GM20431 (cell line): Measurements from ENCODE around the gene PTH2R.
"Not testable (repeated sequence)": the region's sequence is repeated elsewhere in the genome, so short reads cannot be mapped to it uniquely, and the experiment has no call there.

Experiments used
- in situ Hi-C: fragments of 300-500 bp; cut with MseI, MboI; formaldehyde crosslinking; loops from one replicate; pipeline ENCODE4 v1.15.0; 2020; ENCODE audit warnings: low sequenced_read_pairs; ENCODE audit not compliant: unreplicated experiment

PTH2R gene

DNA sequence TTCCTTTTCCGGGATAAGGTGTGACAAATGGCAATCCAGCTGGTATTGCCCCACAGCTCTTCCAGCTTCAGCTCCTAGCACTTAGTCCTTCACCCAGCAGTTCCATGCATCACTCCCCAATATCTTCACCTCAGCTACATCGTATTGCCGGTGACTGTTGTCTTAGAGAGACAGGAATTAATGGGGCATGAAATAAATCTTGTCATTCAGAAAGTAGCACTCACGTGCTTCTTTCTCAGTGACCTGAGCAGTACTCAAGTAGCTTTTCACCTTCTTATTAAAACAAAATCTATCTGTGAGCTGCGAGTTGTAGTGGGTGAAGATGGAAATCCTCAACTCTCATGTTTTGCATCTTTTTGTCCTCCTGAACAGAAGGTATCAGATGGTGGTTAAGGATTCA lies 72.8 kb downstream of the PTH2R start:
- in situ Hi-C loops = no loop called here

DNA sequence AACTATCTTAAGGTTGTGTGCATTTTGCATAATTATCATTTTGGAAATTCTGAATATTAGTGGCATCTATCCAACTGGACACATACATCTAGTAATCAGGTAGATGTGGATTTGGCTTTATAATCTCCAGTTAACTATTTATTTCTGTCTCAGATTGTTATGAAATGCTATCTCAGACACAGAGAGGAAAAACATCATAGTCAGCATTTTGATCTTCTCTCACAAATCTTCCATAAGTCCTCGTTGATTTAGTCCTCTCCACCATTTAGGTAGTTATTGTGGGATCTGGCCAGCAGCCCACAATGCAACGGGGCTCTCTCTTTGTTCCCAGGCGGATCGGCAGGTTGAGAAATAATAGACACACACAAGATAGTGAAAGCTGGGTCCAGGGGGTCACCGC lies 75.4 kb downstream of the PTH2R start:
- in situ Hi-C loops = not testable (repeated sequence)

DNA sequence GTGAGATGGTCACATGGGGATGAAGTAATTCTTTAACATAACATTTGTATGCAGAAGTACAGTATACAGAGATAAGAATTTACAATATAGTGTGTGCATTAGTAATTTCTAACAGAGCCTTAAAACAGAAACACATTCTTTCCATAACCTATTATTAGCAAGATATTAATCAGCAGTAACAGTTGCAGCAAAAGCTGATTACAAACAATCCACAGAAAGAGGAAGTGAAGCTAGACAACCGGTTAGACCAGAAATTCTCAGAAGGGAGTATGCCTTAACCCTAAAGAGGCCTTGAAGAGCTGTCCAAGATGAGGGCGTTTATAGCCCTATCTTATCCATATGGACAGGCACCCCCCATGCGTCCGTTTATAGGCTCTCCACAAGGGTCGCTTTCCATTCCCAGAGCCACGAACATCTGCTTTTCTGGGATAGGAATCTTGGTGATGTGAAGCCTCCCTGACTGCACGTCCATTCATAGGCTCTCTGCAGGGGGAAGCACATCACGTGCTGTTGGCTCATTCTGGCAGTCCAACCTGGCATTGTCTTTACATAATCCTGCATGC lies 75.9 kb downstream of the PTH2R start:
- in situ Hi-C loops = not testable (repeated sequence)

DNA sequence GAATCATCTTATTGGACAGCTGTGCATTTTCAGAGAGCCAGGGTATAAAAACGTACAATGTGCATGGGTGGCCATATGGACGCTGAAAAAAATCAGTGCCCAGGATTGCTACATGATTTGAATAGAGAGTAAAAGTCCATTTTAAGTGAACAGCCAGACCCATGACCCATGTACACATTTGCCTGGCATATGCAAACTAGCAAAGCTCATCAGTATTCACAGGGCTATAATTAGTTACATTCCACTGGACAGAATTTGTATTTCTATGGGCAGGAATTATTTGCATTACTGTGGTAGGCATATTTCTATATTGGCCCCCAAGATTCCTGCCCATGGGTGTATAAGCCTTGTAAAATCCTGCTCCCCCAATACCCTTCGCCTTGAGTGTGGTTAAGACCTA lies 78.8 kb downstream of the PTH2R start:
- in situ Hi-C loops = no loop called here

DNA sequence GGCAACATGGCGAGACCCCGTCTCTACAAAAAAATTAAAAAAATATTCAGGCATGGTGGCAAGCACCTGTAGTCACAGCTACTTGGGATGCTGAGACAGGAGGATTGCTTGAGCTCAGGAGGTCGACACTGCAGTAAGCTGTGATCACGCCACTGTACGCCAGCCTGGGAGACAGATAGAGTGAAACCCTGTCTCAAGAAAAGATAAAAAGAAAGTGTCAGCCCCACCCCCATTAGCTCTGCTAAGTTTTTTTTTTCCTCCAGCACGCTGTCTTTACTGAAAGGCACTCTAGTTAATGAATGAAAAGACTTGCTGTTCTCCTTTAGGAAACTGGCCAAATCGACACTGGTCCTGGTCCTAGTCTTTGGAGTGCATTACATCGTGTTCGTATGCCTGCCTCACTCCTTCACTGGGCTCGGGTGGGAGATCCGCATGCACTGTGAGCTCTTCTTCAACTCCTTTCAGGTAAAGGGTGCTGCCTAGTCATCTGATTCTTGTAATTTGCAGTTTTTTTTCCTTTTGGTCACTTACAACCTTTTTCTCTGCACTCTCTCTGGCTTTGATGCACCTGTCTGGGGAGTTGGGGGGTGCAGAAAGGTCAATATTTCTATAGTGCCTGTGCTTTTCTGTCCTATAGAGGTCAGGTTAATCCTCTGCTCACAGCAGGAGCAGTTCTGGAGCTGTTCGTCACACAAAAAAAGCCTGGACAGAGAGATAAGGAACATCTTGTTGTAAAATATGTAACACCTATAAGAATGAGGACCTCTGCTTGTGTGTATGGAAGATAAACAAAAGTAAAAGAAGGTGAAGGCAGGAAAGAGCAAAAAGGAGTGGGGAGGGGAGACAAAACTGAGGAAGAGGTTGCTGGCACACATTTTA lies 82.3 kb downstream of the PTH2R start:
- in situ Hi-C loops = no loop called here

DNA sequence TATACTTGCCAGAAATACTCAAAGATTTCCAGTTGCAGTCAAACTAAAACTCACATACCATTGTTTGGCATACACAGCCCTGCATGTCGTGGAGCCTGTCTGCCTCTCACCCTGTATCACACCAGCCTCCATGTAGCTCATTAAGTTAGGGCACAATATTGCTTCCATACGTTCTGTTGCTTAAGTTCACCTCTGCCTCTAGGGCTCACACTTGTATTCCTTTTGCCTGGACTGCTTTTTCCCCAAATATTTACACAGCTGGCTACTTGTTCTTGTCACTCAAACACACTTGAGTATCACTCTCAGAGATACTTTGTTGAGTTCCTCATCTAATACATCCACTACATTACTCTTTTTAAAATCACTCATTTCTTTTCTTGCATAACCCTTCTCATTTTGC lies 83.1 kb downstream of the PTH2R start:
- in situ Hi-C loops = no loop called here

DNA sequence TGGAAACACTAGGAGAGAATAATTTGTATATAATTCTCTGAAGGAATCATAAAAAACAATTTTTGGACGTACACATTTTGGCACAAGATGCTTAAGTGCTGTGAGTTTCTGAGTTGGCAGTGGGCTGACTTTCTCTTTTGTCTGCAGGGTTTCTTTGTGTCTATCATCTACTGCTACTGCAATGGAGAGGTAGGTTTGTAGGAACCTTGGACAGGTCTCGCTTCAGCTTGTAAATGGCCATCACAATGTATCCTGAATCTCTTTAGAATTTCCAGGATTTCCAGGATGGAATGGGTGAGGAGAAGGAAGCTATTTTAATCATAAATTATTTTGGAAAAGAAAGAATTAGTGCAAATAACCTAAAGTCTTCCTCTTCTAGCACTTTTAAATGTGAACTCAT lies 83.9 kb downstream of the PTH2R start:
- in situ Hi-C loops = no loop called here

DNA sequence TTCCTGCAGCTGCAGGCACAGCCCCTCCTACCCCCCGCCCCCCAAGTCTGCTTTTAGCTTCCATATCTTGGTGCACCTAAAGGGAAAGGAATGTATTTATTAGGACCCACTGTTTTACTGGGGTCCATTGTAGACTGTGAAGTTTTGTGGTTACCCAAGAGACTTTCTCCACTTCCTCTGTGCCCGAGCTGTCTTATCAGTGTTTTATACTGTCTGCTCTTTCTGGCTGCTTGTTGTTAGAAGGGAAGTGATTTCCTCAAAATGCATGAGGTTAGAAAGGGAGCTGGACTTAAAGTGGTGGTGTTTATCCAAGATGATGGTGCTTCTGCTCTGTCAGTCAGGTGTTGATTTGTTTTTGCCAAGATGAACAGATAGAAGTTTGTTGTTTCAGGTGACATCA lies 85.0 kb downstream of the PTH2R start:
- in situ Hi-C loops = no loop called here

DNA sequence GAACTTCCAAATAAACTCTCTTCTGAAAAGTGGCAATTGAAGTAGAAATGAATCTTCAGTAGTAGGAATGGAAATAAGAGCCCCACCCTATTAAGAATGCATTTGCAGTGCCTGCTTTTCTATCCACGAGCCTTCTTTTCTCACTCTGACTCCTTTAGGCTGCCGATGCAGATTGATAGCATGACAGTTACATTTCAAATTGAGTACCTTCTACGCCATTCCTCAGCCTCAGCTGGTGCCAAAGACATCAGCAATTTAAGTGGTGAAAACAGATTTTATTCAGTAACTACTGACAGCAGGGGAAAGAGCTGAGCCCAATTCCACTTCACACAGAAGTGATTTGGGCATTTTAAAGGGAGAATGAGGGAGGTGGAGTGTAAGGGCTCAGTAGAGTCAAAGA lies 85.5 kb downstream of the PTH2R start:
- in situ Hi-C loops = no loop called here

DNA sequence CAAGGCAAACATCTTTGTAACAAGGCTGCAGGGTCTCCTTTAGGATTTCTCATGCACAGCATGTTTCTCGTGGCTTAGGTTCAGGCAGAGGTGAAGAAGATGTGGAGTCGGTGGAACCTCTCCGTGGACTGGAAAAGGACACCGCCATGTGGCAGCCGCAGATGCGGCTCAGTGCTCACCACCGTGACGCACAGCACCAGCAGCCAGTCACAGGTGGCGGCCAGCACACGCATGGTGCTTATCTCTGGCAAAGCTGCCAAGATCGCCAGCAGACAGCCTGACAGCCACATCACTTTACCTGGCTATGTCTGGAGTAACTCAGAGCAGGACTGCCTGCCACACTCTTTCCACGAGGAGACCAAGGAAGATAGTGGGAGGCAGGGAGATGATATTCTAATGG lies 86.6 kb downstream of the PTH2R start:
- in situ Hi-C loops = no loop called here

DNA sequence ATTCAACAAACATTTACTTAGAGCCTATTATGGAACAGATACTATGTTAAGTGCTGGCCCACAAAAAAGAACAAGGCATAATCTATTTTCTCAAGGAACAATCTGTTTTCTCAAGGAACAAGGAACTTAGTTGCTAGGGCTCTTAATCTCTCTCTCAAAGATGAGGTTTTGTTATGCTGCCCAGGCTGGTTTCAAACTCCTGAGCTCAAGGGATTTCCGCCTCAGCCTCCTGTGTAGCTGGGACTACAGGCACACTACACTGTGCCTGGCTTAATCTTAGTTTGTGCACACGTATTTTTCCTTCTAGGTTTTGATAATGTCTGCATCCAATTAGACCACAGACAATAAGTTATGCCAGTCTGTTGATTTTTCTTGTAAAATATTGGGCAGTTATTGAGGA lies 89.5 kb downstream of the PTH2R start:
- in situ Hi-C loops = no loop called here

DNA sequence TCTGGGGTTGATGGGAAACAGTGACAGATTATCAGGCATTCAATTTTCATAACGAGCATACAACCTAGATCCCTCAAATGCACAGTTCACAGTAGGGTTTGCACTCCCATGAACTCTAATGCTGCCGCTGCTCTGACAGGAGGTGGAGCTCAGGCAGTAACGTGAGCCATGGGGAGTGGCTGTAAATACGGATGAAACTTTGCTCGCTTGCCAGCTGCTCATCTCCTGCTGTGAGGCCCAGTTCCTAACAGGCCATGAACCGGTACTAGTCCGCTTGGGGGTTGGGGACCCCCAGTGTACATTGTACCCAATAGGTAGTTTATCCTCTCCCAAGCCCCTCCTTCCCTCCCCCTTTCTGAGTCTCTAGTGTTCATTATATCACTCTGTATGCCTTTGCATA lies 94.6 kb downstream of the PTH2R start:
- in situ Hi-C loops = no loop called here

DNA sequence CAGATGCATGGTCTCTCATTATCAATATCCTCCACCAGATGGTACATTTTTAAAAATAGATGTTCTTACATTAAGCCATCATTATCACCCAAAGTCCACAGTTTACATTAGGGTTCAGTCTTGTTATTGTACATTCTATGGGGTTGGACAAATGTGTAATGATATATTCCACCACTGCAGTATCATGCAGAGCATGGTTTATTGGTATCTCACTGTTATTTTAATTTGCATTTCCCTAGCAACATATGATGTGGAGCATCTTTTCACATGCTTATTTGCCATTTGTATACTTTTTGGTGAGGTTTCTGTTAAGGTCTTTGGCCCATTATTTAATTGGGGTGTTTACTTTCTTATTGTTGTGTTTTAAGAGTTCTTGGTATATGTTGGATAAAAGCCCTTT lies 95.7 kb downstream of the PTH2R start:
- in situ Hi-C loops = no loop called here

DNA sequence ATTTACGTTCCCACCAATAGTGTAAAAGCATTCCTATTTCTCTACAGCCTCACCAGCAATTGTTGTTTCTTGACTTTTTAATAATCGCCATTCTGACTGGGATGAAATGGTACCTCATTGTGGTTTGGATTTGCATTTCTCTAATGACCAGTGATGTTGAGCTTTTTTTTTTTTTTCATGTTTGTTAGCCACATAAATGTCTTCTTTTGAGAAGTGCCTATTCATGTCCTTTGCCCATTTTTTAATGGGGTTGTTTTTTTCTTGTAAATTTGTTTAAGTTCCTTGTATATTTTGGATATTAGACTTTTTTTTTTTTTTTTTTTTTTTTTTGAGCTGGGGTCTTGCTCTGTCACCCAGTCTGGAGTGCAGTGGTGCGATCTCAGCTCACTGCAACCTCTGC lies 98.8 kb downstream of the PTH2R start:
- in situ Hi-C loops = not testable (repeated sequence)

DNA sequence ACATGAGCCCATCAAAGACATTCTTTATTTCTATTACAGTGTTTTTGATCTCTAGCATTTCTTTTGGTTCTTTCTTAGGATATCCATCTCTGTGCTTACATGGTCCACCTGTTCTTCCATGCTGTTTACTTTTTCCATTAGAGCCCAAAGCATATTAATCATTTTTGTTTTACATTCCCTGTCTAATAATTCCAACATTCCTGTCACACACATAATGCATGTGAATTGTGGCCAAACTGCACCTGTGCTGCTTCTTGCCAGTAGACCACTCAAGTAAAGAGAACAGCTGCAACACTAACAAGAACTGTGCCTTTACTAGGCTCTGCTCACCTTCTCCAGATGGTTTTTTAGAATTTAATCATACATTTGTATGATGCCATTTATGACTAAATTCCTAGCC lies 103.0 kb downstream of the PTH2R start:
- in situ Hi-C loops = no loop called here

DNA sequence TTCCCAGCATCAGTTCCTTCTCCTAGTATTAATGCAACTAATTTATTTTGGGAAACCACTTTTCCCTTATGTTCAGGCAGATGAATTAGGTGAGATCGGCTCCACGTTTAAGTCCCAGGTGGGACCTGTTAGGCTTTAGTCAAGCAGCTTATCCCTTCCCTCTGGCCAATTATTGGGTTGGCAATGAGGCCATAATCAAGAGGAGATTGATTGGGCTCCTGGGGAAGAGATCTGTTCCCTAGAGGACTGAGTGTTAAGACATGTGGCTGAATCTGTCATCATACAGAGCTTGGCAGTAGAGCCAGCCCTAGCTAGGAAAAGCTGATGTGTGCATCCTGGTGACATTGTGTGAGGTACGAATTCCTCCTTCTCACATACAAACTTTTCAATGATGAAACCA lies 104.4 kb downstream of the PTH2R start:
- in situ Hi-C loops = no loop called here

DNA sequence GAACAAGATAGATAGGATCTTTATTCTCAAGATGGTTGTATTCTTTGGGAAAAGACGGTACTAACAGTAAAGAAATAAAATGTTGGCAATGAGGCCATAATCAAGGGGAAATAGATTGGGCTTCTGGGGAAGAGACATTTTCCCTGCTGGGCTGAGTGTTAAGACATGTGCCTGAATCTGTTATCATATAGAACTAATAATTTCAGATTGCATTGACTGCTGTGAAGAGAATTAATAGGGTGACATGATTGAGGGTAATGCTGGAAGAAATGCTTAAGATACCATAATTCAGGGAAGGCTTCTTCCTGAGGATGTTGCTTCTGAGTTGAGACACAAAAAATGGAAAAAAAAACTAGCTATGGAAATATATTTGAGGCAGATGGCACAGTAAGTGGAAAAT lies 105.0 kb downstream of the PTH2R start:
- in situ Hi-C loops = no loop called here

DNA sequence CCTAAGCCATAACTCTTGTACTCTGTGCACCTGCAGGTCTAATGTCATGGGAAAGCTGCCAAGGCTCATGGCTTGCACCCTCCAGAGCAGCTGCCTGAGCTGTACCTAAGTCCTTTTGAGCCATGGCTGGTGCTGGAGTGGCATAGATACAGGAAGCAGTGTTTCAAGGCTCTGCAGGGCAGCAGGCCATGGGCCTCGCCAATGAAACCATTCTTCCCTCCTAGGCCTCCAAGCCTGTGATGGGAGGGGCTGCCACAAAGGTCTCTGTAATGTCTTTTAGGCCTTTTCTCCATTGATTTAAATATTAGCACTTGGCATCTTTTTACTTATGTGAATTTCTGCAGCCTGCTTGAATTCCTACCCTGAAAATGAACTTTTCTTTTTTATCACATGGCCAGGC lies 108.5 kb downstream of the PTH2R start:
- in situ Hi-C loops = no loop called here

DNA sequence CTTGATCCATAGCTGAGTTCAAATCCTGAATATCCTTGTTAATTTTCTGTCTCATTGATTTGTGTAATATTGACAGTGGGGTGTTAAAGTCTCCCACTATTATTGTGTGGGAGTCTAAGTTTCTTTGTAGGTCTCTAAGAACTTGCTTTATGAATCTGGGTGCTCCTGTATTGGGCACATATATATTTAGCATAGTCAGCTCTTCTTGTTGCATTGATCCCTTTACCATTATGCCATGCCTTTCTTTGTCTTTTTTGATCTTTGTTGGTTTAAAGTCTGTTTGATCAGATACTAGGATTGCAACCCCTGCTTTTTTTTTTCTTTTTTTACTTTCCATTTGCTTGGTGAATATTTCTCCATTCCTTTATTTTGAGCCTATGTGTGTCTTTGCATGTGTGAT lies 116.5 kb downstream of the PTH2R start:
- in situ Hi-C loops = not testable (repeated sequence)

DNA sequence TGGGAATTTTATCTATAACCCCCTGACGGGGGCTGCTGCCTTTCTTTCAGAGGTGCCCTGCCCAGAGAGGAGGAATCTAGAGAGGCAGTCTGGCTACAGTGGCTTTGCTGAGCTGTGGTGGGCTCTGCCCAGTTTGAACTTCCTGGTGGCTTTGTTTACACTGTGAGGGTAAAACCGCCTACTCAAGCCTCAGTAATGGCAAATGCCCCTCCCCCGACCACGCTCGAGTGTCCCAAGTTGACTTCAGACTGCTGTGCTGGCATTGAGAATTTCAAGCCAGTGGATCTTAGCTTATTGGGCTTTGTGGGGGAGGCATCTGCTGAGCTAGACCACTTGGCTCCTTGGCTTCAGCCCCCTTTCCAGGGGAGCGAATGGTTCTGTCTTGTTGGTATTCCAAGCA lies 118.6 kb downstream of the PTH2R start:
- in situ Hi-C loops = not testable (repeated sequence)

DNA sequence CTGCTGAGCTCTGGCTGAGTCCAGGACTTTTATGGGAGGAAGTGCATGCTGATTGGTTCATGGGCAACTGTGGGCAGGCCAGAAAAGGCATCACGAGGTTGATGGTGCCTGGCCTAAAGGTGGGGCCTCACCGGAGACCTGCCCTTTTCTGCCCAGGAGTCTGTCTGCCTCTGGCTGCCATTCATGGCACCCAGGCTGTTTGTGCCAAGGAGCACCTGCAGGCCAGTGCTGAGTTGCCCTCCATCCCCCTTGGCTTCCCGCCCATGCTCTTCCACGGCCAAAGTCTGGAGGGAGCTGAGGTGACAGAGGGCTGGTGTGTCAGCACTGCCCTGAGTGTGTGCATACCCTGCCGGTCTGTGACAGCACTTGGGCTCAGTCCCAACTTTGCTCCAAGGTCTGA lies 123.2 kb downstream of the PTH2R start:
- in situ Hi-C loops = no loop called here

DNA sequence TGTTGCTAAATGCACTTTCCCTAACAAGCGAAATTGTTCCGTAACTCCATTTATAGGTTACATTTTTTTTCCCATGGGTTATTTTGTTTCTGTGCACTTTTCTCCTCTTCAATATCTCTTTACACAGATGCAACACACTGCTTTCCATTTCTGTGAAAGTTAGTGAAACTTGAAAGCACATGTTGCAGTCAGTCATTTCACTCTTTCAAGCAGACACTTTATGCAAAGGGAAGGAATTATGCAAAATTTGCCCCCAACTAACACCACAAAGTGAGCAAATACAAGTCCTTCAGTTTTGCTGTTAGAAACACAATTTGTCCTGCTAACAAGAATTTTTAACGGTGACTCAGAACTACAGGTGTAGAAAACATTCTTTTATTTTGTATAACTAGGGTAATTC lies 124.8 kb downstream of the PTH2R start:
- in situ Hi-C loops = no loop called here
